ENCODE results near the gene GALNT18.

GALNT18 gene

GRCh38 chr11:11408436-11409221 lies 213.2 kb downstream of the GALNT18 start:
- ATAC-seq (no peak), DNase-seq (no peak)

- no peak for DNase-seq
- no peak for ATAC-seq
Measured at GRCh38 chr11:11407763-11408084, 214.1 kb downstream of the GALNT18 start.

GRCh38 chr11:11407065-11407762 lies 214.6 kb downstream of the GALNT18 start:
- no peak for ATAC-seq
- no peak for DNase-seq

GRCh38 chr11:11406652-11407051 lies 215.2 kb downstream of the GALNT18 start:
- DNase-seq (no peak), ATAC-seq (no peak)

- no peak for ATAC-seq
- no peak for DNase-seq
Measured at GRCh38 chr11:11403763-11404725, 217.8 kb downstream of the GALNT18 start.

GRCh38 chr11:11401960-11402535 lies 219.8 kb downstream of the GALNT18 start:
- ATAC-seq, result no peak
- no peak for DNase-seq

- DNase-seq (no peak), ATAC-seq (no peak)
Measured at GRCh38 chr11:11400635-11401232, 221.1 kb downstream of the GALNT18 start.

GRCh38 chr11:11400121-11400520 lies 221.7 kb downstream of the GALNT18 start:
- no peak for ATAC-seq
- no peak for DNase-seq

- no peak for ATAC-seq
- no peak for DNase-seq
Measured at GRCh38 chr11:11397781-11398180, 224.0 kb downstream of the GALNT18 start.

GRCh38 chr11:11397036-11397415 lies 224.8 kb downstream of the GALNT18 start:
- DNase-seq, result no peak
- ATAC-seq, result no peak

- DNase-seq (no peak), ATAC-seq (no peak)
Measured at GRCh38 chr11:11396301-11397035, 225.3 kb downstream of the GALNT18 start.

- no peak for DNase-seq
- no peak for ATAC-seq
Measured at GRCh38 chr11:11395126-11395525, 226.7 kb downstream of the GALNT18 start.

- DNase-seq, result no peak
- ATAC-seq, result no peak
Measured at GRCh38 chr11:11394241-11394640, 227.6 kb downstream of the GALNT18 start.

GRCh38 chr11:11391796-11392463 lies 229.9 kb downstream of the GALNT18 start:
- ATAC-seq (no peak), DNase-seq (no peak)

GRCh38 chr11:11391169-11391568 lies 230.6 kb downstream of the GALNT18 start:
- DNase-seq, result no peak
- no peak for ATAC-seq

- ATAC-seq, result no peak
- no peak for DNase-seq
Measured at GRCh38 chr11:11390068-11390771, 231.6 kb downstream of the GALNT18 start.

- ATAC-seq (no peak), DNase-seq (no peak)
Measured at GRCh38 chr11:11389238-11389637, 232.6 kb downstream of the GALNT18 start.

- DNase-seq (no peak), ATAC-seq (no peak)
Measured at GRCh38 chr11:11387622-11388305, 234.0 kb downstream of the GALNT18 start.

GRCh38 chr11:11387207-11387606 lies 234.6 kb downstream of the GALNT18 start:
- ATAC-seq (no peak), DNase-seq (no peak)

All from stimulated activated naive CD8-positive, alpha-beta T cell treated with anti-CD3 and anti-CD28 coated beads, Interleukin-15, Interleukin-2, amounts not matched to agents 100 U/mL and 50 U/mL, for 24 hours (primary cell).